HCT116 (cell line): ENCODE measurements around the gene ACSS2.

Experiments
- EZH2 ChIP-seq: fragments of 200-600 bp; sonication (generic); IDR thresholded peaks from 2 replicates; pipeline ENCODE4 v1.6.1; 2017; ENCODE audit warnings: antibody characterized with exemption, mixed run types
- EZH2phosphoT487 ChIP-seq: fragments of 200-600 bp; IDR thresholded peaks from 2 replicates; pipeline ENCODE4 v1.6.1; 2018; ENCODE audit warnings: antibody characterized with exemption, borderline replicate concordance
- FOSL1 ChIP-seq: IDR thresholded peaks from 2 replicates; pipeline ENCODE4 v1.6.1; 2012; ENCODE audit warnings: low read depth
- JUND ChIP-seq: IDR thresholded peaks from 2 replicates; pipeline ENCODE4 v1.6.1; 2012
- POLR2A ChIP-seq: IDR thresholded peaks from 2 replicates; pipeline ENCODE4 v1.7.0; 2011; ENCODE audit warnings: borderline replicate concordance; ENCODE audit not compliant: insufficient read depth, insufficient read length; ENCODE audit errors: extremely low read depth
- POLR2AphosphoS5 ChIP-seq: IDR thresholded peaks from 2 replicates; pipeline ENCODE4 v1.6.1; 2011; ENCODE audit warnings: mild to moderate bottlenecking, low read depth, low read length, moderate library complexity
- RAD21 ChIP-seq: IDR thresholded peaks from 2 replicates; pipeline ENCODE4 v1.6.1; 2012; ENCODE audit warnings: low read depth, mild to moderate bottlenecking
- SIN3A ChIP-seq: IDR thresholded peaks from 2 replicates; pipeline ENCODE4 v1.6.1; 2012; ENCODE audit warnings: low read depth
- SP1 ChIP-seq: IDR thresholded peaks from 2 replicates; pipeline ENCODE4 v1.6.1; 2012; ENCODE audit warnings: low read depth
- ZNF274 ChIP-seq: fragments of 200-500 bp; sonication (Bioruptor generic); IDR thresholded peaks from 2 replicates; pipeline ENCODE4 v1.6.1; 2014; ENCODE audit warnings: mild to moderate bottlenecking, low read depth, low read length, inconsistent platforms
- TF ChIP-seq, protein P1 (sequence below), 3 experiments: fragments of 200-600 bp in 1 of 3; sonication (generic) in 1 of 3; IDR thresholded peaks in 2 of 3; conservative IDR thresholded peaks in 1 of 3; 2 replicates each; pipeline ENCODE4 v1.5.1; 2012 to 2017; ENCODE audit warnings: low read depth in 2 of 3, low read length in 2 of 3, antibody characterized with exemption in 1 of 3, borderline replicate concordance in 1 of 3, control low read depth in 1 of 3, mild to moderate bottlenecking in 1 of 3, mixed read lengths in 1 of 3, mixed run types in 1 of 3, moderate library complexity in 1 of 3; ENCODE audit not compliant: insufficient read depth in 1 of 3
- TF ChIP-seq, protein P2 (sequence below): IDR thresholded peaks from 2 replicates; pipeline ENCODE4 v1.6.1; 2012
- TF ChIP-seq, protein P3 (sequence below): IDR thresholded peaks from 2 replicates; pipeline ENCODE4 v1.6.1; 2012; ENCODE audit warnings: low read depth

DNA sequence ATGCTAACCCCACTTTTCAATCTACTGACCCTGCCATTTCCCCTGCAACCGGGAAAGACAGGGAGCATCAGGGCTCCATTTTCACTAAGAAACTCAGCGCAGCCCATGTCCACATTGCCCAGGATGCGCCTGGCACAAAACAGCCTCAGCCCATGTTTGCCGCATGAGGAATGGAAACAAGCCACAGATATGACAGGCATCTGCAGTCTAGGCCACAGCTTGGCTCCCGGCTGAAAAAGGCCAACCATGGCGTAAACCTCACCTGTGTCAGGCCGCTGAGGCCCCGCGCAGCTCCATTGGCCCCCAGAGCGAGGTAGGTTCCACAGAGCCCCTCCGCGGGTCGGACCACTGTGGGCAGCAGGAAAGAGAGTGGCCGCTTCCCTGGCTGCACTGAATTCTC is 25.4 kb upstream of the ACSS2 start:
- TF ChIP-seq POLR2AphosphoS5: no peak
- TF ChIP-seq, protein P1, sequence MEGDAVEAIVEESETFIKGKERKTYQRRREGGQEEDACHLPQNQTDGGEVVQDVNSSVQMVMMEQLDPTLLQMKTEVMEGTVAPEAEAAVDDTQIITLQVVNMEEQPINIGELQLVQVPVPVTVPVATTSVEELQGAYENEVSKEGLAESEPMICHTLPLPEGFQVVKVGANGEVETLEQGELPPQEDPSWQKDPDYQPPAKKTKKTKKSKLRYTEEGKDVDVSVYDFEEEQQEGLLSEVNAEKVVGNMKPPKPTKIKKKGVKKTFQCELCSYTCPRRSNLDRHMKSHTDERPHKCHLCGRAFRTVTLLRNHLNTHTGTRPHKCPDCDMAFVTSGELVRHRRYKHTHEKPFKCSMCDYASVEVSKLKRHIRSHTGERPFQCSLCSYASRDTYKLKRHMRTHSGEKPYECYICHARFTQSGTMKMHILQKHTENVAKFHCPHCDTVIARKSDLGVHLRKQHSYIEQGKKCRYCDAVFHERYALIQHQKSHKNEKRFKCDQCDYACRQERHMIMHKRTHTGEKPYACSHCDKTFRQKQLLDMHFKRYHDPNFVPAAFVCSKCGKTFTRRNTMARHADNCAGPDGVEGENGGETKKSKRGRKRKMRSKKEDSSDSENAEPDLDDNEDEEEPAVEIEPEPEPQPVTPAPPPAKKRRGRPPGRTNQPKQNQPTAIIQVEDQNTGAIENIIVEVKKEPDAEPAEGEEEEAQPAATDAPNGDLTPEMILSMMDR (IDR thresholded peaks at IDR 0.05 in 2 of 3, conservative IDR thresholded peaks at IDR 0.05 in 1 of 3; ENCODE audit: borderline replicate concordance in 1 of 3, insufficient read depth in 1 of 3, low read depth in 2 of 3, low read length in 2 of 3): no peak
- TF ChIP-seq, protein P2, sequence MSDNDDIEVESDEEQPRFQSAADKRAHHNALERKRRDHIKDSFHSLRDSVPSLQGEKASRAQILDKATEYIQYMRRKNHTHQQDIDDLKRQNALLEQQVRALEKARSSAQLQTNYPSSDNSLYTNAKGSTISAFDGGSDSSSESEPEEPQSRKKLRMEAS: no peak
- TF ChIP-seq FOSL1: no peak
- TF ChIP-seq ZNF274: no peak
- TF ChIP-seq SP1: no peak
- TF ChIP-seq SIN3A: no peak
- TF ChIP-seq, protein P3, sequence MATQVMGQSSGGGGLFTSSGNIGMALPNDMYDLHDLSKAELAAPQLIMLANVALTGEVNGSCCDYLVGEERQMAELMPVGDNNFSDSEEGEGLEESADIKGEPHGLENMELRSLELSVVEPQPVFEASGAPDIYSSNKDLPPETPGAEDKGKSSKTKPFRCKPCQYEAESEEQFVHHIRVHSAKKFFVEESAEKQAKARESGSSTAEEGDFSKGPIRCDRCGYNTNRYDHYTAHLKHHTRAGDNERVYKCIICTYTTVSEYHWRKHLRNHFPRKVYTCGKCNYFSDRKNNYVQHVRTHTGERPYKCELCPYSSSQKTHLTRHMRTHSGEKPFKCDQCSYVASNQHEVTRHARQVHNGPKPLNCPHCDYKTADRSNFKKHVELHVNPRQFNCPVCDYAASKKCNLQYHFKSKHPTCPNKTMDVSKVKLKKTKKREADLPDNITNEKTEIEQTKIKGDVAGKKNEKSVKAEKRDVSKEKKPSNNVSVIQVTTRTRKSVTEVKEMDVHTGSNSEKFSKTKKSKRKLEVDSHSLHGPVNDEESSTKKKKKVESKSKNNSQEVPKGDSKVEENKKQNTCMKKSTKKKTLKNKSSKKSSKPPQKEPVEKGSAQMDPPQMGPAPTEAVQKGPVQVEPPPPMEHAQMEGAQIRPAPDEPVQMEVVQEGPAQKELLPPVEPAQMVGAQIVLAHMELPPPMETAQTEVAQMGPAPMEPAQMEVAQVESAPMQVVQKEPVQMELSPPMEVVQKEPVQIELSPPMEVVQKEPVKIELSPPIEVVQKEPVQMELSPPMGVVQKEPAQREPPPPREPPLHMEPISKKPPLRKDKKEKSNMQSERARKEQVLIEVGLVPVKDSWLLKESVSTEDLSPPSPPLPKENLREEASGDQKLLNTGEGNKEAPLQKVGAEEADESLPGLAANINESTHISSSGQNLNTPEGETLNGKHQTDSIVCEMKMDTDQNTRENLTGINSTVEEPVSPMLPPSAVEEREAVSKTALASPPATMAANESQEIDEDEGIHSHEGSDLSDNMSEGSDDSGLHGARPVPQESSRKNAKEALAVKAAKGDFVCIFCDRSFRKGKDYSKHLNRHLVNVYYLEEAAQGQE: no peak
- no peak for TF ChIP-seq RAD21
- TF ChIP-seq EZH2: no peak
- no peak for TF ChIP-seq POLR2A
- no peak for TF ChIP-seq JUND
- no peak for TF ChIP-seq EZH2phosphoT487
